C4-2B (cell line): ENCODE data around the gene APOL2.

Source experiments
- CTCF ChIP-seq: fragments of 450-650 bp; conservative IDR thresholded peaks from 2 replicates; pipeline ENCODE4 v1.5.1; 2017; ENCODE audit warnings: mild to moderate bottlenecking
- ZFX ChIP-seq: fragments of 450-650 bp; IDR thresholded peaks from 2 replicates; pipeline ENCODE4 v1.6.1; 2017

- no peak for TF ChIP-seq CTCF
- TF ChIP-seq ZFX: no peak
Measured at GRCh38 chr22:36226189-36226588, 13.1 kb downstream of the APOL2 start.
